Measurements from ENCODE around the gene INHA.

The INHA gene

DNA sequence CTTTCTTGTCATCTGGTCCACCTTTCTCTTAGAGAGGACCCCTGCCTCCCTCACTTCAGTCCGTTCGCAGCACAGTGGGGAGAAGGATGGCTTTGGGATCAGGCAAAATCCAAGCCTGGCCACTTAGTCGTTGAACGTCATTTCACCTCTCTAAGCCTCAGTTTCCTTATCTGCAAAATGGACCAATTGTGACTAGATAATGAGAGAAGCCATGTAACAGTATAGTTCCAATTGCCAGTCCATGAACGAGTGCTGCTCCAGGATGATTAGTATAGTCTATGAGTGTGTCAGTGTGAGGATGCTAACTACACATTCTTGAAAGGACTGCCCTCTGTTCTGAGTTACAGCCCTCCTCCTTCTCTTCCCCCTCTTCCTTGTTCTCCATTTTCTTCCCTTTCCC lies 1.1 kb downstream of the INHA start:
- H3F3A ChIP-seq (ENCODE audit: insufficient read depth): no peaks in the 10 kb centered on the region
- H3K36me3 ChIP-seq (ENCODE audit: low read length): no peaks in the 10 kb centered on the region
- no peaks in the 10 kb centered on the region for H3K9me2 ChIP-seq (replicated peaks; ENCODE audit: insufficient read depth, low read length)
- no peak overlapping the region for H3K27ac ChIP-seq (ENCODE audit: low read depth, low read length)
- H4K20me1 ChIP-seq (ENCODE audit: low read depth, low read length): no peaks in the 10 kb centered on the region
- no peaks in the 10 kb centered on the region for H3K79me2 ChIP-seq (ENCODE audit: insufficient read depth, low read length)
- H3K27me3 ChIP-seq (ENCODE audit: low read length): no peaks in the 10 kb centered on the region
- no peak overlapping the region for H3K4me2 ChIP-seq (ENCODE audit: low read depth, low read length, poor library complexity, severe bottlenecking)
- TF ChIP-seq, protein P1, sequence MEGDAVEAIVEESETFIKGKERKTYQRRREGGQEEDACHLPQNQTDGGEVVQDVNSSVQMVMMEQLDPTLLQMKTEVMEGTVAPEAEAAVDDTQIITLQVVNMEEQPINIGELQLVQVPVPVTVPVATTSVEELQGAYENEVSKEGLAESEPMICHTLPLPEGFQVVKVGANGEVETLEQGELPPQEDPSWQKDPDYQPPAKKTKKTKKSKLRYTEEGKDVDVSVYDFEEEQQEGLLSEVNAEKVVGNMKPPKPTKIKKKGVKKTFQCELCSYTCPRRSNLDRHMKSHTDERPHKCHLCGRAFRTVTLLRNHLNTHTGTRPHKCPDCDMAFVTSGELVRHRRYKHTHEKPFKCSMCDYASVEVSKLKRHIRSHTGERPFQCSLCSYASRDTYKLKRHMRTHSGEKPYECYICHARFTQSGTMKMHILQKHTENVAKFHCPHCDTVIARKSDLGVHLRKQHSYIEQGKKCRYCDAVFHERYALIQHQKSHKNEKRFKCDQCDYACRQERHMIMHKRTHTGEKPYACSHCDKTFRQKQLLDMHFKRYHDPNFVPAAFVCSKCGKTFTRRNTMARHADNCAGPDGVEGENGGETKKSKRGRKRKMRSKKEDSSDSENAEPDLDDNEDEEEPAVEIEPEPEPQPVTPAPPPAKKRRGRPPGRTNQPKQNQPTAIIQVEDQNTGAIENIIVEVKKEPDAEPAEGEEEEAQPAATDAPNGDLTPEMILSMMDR (IDR thresholded peaks at IDR 0.05; ENCODE audit: insufficient read depth, low read length, poor library complexity, severe bottlenecking): no peak
- TF ChIP-seq EZH2phosphoT487 (conservative IDR thresholded peaks at IDR 0.05; ENCODE audit: low read length): no peak
- no peak overlapping the region for H3K4me3 ChIP-seq (ENCODE audit: insufficient read depth, low read length, poor library complexity, severe bottlenecking)
- no peaks in the 10 kb centered on the region for H3K9me3 ChIP-seq (ENCODE audit: insufficient read depth, low read length)
- no peak overlapping the region for H2AFZ ChIP-seq (ENCODE audit: low read depth, low read length, severe bottlenecking)
- H3K9ac ChIP-seq (ENCODE audit: low read length): no peak overlapping the region

DNA sequence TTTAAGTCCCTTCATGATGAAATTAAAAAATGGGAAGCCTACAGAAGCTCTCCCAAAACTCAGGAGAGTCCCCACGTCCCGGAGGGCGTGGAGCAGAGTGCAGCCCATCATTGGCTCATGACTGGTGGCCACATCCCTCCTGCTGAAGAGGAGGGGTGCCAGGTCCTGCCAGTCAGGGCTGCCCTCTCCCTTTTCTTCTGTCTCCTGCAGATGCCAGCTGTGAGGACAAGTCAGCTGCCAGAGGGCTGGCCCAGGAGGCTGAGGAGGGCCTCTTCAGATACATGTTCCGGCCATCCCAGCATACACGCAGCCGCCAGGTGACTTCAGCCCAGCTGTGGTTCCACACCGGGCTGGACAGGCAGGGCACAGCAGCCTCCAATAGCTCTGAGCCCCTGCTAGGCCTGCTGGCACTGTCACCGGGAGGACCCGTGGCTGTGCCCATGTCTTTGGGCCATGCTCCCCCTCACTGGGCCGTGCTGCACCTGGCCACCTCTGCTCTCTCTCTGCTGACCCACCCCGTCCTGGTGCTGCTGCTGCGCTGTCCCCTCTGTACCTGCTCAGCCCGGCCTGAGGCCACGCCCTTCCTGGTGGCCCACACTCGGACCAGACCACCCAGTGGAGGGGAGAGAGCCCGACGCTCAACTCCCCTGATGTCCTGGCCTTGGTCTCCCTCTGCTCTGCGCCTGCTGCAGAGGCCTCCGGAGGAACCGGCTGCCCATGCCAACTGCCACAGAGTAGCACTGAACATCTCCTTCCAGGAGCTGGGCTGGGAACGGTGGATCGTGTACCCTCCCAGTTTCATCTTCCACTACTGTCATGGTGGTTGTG lies 2.6 kb downstream of the INHA start:
- Histone ChIP-seq H3K9me2 (replicated peaks; ENCODE audit: insufficient read depth, low read length) (no peaks in the 10 kb centered on the region), H3K36me3 (ENCODE audit: low read length) (no peaks in the 10 kb centered on the region), H3K79me2 (ENCODE audit: insufficient read depth, low read length) (no peaks in the 10 kb centered on the region), H4K20me1 (ENCODE audit: low read depth, low read length) (no peaks in the 10 kb centered on the region), H3K4me3 (ENCODE audit: insufficient read depth, low read length, poor library complexity, severe bottlenecking) (no peak overlapping the region), H3K9me3 (ENCODE audit: insufficient read depth, low read length) (no peaks in the 10 kb centered on the region), H3K27ac (ENCODE audit: low read depth, low read length) (no peak overlapping the region), H3K27me3 (ENCODE audit: low read length) (no peaks in the 10 kb centered on the region), H3K9ac (ENCODE audit: low read length) (no peak overlapping the region), H3K4me2 (ENCODE audit: low read depth, low read length, poor library complexity, severe bottlenecking) (no peak overlapping the region), H2AFZ (ENCODE audit: low read depth, low read length, severe bottlenecking) (no peak overlapping the region), H3F3A (ENCODE audit: insufficient read depth) (no peaks in the 10 kb centered on the region)
- no peak for TF ChIP-seq EZH2phosphoT487 (conservative IDR thresholded peaks at IDR 0.05; ENCODE audit: low read length)
- TF ChIP-seq, protein P1 (IDR thresholded peaks at IDR 0.05; ENCODE audit: insufficient read depth, low read length, poor library complexity, severe bottlenecking): no peak

DNA sequence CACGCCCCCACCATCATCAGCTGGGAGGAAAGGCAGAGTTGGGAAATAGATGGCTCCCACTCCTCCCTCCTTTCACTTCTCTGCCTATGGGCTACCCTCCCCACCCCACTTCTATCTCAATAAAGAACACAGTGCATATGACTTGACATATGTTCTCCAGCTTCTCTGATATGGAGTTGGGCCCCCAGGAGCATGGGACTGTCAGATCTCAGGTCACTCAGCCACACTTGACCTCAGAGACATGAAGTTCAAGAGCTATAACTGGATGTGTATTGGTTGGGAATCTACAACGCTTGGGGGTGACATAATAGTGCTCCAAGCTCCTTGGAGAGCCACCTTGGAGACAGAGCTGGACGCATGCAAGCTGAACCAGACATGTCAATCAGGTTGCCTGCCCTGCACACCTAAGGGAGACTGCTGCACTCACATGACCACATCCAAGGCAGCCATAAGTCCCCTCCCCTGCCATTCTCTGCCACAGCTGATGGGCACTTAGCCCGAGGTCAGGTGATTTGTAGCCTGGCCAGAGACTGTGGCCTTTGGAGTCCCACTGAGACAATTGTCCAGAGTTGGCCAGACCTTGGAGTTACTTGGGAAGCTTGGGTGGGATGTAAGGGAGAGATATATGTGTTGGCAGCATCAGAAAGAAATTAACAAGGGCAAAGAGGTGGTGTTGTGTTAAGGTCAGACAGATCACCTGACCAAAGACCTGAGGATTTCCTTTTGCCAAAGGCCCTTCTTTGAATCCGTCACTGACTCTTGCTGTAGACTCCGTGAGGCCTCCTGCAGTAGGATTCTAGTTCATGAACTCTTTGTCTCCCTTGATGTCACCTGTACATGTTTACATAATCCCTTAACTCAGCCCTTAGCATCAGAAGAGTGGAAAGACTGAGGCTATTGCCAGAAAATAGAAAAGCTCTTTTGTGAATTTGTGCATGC lies 3.7 kb downstream of the INHA start:
- Histone ChIP-seq H3K4me2 (ENCODE audit: low read depth, low read length, poor library complexity, severe bottlenecking) (no peak overlapping the region), H3K9me2 (replicated peaks; ENCODE audit: insufficient read depth, low read length) (no peaks in the 10 kb centered on the region), H2AFZ (ENCODE audit: low read depth, low read length, severe bottlenecking) (no peak overlapping the region), H3K4me3 (ENCODE audit: insufficient read depth, low read length, poor library complexity, severe bottlenecking) (no peak overlapping the region), H3K9me3 (ENCODE audit: insufficient read depth, low read length) (no peaks in the 10 kb centered on the region), H3K79me2 (ENCODE audit: insufficient read depth, low read length) (no peaks in the 10 kb centered on the region), H3K27me3 (ENCODE audit: low read length) (no peaks in the 10 kb centered on the region), H3K27ac (ENCODE audit: low read depth, low read length) (no peak overlapping the region), H3K36me3 (ENCODE audit: low read length) (no peaks in the 10 kb centered on the region), H3F3A (ENCODE audit: insufficient read depth) (no peaks in the 10 kb centered on the region), H3K9ac (ENCODE audit: low read length) (no peak overlapping the region), H4K20me1 (ENCODE audit: low read depth, low read length) (no peaks in the 10 kb centered on the region)
- TF ChIP-seq, protein P1 (IDR thresholded peaks at IDR 0.05; ENCODE audit: insufficient read depth, low read length, poor library complexity, severe bottlenecking): no peak
- no peak for TF ChIP-seq EZH2phosphoT487 (conservative IDR thresholded peaks at IDR 0.05; ENCODE audit: low read length)
